ENCODE data around the gene NCOA3.

NCOA3 gene

DNA sequence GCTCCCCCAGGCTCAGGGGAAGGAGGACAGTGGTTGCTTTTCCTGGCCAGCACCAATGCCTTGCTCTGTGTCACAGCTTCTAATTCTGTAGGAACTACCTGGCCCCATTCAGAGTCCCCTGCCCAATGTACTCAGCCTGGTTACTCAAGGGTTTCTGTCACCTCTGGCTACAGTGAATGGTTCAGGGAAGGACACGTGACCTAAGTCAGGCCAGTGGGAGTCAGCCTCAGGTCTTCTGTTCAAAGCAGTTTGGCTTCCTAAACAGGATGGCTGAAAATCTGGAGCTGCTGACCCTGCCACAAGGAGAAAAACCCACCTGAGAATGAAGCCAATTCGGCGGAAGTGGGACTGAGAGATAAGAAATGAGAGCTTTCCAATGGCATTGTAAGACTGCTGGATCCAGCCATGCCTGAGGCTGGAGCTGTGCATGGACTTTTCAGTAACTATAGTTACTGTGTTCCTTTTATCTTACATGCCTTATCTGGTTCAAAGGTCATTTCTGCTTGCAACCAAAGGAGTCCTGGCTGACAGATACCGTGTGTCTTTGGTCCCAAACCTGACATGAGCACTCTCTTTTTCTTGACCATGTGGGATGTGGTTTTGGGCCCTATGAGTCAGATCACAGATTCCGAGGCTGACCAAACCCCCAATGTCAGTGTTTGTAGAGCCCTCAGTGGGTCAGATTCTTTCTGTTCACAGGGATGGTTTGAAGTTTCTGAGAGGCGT, 179.3 kb downstream of the NCOA3 start:
- no peak for DNase-seq (ENCODE audit: low read depth)

DNA sequence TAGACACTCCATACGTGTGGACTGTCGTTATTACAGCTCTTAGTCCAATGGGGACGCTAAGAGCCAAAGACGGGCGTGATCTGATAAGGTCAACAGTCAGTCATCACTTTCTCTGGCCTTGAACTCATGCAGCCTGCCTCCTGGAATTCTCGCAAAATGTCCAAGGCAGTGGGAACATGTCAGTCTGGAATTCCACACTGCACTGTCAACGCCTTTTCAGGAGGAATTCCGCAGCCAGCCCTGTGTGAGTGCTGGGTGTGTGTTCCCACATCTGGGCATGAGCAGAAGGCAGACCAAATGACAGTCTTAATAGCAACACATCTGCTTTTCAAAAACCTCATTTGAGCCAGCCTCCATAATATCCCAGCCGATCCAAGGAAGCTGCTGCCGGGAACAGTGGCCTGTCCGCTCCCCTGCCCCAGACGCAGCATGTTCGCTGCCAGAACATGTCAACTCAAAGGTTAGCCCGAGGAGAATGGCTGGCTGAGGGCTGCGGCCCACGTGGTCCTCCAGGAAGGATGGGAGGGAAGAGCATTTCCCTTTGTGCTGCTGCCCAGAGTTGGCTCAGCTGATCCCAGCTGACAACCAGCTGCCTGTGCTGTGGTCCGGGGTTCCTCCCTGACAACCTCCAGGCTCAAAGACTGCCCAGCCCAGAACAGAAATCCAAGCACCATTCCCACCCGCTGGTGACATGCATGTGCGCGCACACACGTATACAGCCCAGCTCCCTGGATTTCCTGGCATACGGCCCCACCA, 180.5 kb downstream of the NCOA3 start:
- DNase-seq (ENCODE audit: low read depth) = peak; percentile 60

- DNase-seq (ENCODE audit: low read depth) = no peak
Measured at GRCh38 chr20:47682916-47683315, 181.2 kb downstream of the NCOA3 start.

GRCh38 chr20:47684306-47685080, 182.8 kb downstream of the NCOA3 start:
- no peak for DNase-seq (ENCODE audit: low read depth)

DNA sequence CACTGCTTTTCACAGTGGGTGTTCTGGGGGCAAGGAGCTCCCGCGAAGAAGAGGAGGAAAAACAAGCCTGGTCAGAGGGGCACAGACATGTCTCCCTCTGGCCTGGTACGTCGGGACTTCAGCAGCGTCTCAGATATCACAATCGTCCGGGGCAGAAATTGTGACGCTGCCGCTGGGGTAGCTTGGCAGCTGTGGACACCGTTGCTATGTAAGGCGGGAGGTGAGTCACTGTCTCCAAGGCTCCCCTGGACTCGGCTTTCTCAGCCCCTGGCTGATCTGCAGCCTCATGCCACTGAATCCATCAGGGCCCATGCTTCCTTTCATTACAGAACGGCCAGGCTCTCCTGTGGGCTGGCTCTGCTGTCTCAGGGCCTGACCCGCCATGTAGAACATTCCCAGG, 184.9 kb downstream of the NCOA3 start:
- no peak for DNase-seq (ENCODE audit: low read depth)

DNA sequence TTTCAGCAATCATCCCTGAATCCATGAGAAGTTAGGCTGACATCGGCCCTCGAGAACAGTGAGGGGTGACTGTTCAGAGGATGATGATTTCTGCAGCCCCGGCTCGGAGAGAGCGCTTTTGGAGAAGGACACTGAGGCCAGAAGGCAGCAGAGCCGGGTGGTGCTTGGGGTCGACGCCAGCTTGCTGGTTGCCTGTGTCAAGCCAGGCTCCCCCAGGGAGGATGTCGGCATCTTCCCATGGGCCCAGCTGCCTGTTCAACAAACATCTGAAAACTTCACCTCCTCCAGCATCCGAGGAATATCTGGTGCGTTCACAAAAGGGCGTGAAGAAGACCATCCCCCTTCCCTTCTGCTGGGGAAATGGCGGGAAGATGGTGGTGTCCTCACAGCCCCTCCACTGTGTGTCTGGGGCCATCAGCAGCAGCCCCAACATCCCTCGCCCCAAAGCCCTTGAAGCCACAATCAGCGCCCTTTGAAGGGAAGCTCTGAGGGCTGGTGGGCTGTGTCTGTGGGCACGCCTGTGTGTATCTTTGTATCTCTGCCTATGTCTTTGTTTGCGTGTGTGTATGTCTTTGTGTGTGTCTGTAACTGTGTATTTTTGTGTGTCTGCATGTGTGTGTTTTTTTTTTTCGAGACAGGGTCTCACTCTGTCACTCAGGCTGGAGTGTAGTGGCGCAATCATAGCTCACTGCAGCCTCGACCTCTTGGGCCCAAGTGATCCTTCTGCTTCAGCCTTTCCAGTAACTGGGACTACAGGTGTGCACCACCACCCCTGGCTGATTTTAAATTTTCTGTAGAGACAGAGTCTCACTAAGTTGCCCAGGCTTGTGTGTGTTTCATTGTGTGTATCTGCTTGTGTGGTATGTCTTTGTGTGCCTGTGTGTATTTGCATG, 185.7 kb downstream of the NCOA3 start:
- no peak for DNase-seq (ENCODE audit: low read depth)

DNA sequence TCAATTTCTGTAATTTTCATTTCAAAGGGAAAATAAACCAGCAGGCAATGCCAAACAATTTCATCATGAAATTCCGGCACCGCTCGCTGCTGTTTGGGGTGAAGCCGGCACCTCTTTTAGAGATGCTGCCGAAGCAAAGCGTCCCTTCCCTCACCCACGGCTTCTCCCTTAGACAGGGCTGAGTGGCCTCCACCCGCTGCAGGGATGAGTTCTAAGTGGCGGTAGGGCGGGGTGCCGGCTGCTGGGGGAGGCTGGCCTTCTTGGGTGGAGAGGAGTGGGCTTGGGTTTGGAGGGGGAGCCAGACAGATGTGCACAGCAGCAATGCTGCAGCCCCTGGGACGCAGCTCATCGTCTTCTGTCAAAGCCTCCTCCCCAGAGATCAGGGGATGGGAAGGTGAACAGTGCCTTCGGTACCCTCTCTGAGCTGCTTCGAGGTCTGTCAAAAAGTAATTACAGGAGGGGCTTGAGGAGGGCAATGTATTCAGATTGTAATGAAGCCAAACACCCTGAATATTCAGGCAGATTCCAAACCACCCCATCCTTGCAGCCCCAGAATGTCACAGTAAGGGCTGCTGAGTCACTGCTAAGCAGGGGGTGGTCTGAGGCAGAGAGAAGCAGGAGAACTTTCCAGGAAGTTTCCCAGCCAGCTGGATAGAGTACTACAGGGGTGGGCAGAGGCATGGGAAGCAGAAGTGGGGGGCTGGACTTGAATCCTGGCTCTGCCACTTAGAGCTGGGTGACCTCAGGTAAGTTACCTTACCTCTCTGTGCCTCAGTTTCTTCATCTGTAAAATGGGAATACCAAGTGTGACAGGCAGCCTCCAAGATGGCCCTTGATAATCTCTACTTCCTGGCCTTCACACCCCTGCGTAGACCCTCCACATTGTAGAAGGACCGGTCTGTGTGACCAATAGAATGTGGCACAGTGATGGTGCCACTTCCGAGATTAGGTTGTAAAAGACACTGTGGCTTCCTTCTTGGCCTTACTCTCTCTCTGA, 187.0 kb downstream of the NCOA3 start:
- no peak for DNase-seq (ENCODE audit: low read depth)

GRCh38 chr20:47689731-47690130, 188.0 kb downstream of the NCOA3 start:
- DNase-seq (ENCODE audit: low read depth) = no peak

GRCh38 chr20:47691625-47692024, 189.9 kb downstream of the NCOA3 start:
- no peak for DNase-seq (ENCODE audit: low read depth)

DNA sequence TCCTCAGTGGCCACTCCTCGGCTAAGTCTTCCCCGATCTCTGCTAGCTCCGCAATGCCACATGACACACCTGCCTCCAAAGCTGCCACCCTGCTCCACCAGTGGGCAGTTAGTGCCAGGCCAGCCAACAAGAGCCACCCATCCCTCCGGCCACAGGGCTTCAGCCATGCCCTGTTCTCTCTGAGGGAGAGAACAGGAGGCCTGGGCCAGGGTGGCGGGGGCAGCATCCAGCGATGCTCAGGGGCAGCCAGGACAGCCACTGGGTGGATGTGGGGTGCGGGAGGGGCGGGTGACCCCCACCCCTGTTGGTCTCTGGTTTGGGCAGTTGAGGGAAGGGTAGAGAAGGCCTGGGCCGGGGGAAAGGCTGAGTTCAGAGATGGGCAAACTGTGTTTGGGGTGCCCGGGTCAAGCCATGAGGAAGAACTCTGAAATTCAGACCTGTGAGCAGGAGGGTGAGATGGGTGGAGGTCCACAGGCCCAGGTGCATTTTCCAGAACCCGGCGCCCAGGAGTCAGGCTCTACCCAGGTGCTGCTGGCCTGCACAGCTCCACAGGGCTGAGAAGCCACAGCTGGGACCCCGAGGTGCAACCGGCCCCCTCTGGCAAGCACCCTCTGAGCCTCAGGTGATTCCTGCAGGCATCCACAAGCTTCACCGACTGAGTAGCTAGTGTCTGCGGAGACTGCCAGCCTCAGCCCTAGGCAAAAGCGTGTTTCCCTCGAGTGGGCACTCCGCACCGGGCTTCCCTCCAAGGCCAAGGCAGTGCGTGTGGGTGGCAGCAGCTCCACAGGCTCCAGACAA, 192.5 kb downstream of the NCOA3 start:
- DNase-seq (ENCODE audit: low read depth) = no peak

DNA sequence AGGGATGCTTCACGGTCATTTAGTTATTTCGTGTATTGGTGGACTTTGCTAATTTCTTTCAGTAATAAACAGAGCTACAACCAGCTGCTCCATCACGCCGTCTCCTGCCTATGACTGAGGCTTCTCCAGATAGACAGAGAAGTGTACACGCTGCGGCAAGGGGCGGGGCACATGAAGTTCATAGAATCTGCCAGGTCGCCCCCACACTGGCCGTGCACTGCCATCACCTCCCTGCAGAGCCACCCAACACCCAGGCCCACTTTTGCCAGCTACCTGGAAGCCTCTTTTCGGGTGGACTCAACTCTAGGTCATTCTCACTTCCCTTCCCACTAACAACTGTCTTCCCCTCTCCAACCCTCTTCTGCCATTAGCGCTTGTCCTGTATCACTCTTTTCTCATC, 195.2 kb downstream of the NCOA3 start:
- DNase-seq (ENCODE audit: low read depth) = no peak

DNA sequence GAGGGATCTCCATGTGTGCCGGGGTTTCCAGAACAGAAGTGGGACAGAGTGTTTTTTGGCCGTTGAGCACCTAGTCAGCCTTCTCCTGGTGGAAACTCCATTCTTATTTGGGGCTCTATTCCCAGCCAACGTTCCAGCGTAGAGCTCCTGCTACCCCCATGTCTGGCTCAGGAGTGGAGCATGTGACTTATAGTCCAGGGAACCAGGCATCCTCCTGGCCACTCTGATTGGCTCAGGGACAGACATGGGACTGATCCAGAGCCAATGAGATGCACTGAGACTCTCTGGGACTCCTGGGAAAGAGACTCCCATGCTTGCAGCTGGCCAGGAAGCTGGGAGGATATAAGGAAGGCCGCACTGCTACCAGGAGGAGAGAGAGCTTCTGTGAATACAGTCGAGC, 196.5 kb downstream of the NCOA3 start:
- DNase-seq (ENCODE audit: low read depth) = no peak

GRCh38 chr20:47699818-47700217, 198.1 kb downstream of the NCOA3 start:
- no peak for DNase-seq (ENCODE audit: low read depth)

DNA sequence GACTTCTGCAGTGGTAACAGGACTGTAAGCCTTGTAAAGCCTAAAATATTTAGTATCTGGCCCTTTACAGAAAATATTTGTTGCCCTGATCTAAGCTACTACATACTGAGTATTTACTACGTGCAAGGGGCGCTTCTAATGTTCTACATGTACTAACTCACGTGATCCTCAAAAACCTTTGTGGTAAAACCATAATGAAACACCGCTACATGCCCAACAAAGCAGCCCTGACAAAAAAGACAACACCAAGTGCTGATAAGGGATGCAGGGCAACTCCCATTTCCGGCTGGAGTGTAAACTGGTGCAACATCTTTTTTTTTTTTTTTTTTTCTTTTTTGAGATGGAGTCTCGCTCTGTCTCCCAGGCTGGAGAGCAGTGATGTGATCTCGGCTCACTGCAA, 198.6 kb downstream of the NCOA3 start:
- DNase-seq (ENCODE audit: low read depth) = no peak

DNA sequence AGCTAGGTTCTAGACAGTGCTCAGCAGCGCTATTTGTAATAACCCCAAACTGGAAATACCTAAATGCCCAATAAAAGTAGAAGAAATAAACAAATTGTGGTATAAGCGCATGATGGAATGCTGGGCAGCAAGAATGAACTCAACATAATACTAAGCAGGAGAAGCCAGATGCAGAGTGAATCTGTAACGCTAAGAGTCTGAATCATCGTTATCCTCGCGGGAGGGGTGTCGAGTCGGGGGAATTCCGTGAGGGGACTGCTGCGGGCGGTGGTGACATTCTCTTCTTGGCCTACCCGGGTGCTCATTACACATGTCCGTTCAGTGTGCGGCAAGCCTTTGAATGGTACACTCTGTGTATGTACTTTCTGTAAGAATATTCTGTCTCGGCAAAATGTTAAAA, 199.9 kb downstream of the NCOA3 start:
- peak; percentile 65 for DNase-seq (ENCODE audit: low read depth)

DNA sequence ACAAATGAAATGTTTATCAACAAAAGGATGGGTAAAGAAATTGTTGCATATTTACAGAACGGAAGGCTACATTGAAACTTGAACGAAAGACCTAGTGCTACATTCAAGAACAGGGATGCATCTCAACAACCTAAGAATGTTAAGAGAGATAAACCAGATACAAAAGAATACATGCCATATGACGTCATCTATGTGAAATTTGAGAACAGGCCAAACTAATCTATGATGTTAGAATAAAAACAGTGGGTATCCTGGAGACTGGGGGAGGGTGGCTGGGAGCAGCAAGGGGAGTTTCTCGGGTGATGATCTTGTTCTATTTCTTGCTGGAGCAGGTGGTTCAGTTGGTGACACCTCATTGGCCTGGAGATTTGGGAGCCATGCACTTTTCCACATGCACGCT, 202.1 kb downstream of the NCOA3 start:
- DNase-seq (ENCODE audit: low read depth) = no peak

DNA sequence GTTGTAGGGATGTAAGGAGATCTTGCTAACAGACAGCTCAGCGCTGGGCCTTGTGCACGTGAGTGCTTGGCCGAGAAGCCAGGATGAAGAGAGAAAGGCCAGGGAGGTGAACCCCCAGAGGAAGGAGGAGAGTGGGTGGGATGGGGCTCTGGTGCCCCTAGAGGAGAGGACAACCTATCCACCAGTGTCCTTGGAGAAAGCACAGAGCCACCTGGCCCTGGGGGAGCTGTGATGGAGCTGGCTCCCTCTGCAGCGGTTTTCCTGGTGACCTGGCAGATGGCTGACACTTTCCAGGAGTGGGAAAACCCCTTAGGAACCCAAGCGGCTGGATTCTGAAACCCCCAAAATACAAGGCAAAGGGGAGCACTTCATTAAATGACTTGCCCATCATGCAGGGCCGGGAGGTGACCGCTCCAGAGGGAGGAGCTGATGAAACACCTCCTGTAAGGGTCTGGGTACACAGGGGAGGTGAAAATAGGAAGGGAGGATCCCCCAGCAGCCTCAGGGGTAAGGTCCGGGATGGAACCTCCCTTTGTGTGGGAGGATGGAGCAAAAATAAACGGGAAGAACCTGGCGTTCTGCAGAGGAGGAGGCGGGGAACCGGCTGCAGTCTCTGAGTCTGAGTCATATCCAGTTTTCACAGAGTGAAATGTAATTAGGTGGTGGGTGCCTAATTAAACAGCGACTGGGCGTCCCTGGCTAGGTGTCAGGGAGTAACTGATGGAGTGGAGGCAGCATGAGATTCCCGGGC, 203.2 kb downstream of the NCOA3 start:
- no peak for DNase-seq (ENCODE audit: low read depth)

- no peak for DNase-seq (ENCODE audit: low read depth)
Measured at GRCh38 chr20:47705497-47705856, 203.8 kb downstream of the NCOA3 start.

DNA sequence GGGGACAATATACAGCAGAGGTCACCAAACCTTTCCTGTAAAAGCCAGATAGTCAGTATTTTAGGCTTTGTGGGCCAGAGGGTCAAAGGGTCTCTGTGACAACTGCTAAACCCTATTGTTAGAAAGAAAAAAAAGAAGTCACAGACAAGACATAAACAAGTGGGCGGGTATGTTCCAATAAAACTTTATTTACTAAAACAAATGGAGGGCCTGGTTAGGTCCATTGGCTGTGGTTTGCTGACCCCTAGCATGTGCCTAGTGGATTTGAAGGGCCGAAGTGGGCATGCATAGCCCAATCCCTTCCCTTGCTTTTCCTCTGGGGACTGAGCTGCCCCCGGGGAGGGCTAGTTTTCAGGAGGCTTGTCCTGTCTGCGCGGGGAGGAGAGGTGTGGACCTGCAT, 204.7 kb downstream of the NCOA3 start:
- no peak for DNase-seq (ENCODE audit: low read depth)
